VCaP (cell line): ENCODE data around the gene PPFIBP2.

Source experiments
- H3K27ac ChIP-seq: fragments of 450-650 bp; 2 replicates; pipeline ENCODE4 v1.5.1; 2017
- CTCF ChIP-seq: fragments of 450-650 bp; conservative IDR thresholded peaks from 2 replicates; pipeline ENCODE4 v1.5.1; 2017; ENCODE audit warnings: mild to moderate bottlenecking, moderate library complexity

The PPFIBP2 gene

GRCh38 chr11:7546324-7546791, 32.6 kb downstream of the PPFIBP2 start:
- no peak for TF ChIP-seq CTCF
- H3K27ac ChIP-seq = no peak overlapping the region

GRCh38 chr11:7547687-7548086, 33.9 kb downstream of the PPFIBP2 start:
- no peak overlapping the region for H3K27ac ChIP-seq
- no peak for TF ChIP-seq CTCF

GRCh38 chr11:7548659-7549274, 35.0 kb downstream of the PPFIBP2 start:
- TF ChIP-seq CTCF = peak; percentile 71
- H3K27ac ChIP-seq = no peak overlapping the region

- TF ChIP-seq CTCF = no peak
Measured at GRCh38 chr11:7549681-7550080, 35.9 kb downstream of the PPFIBP2 start.

GRCh38 chr11:7551571-7551970, 37.8 kb downstream of the PPFIBP2 start:
- TF ChIP-seq CTCF = no peak
- no peak overlapping the region for H3K27ac ChIP-seq

More at GRCh38 chr11:7549681-7550080, 35.9 kb downstream of the PPFIBP2 start:
- no peak overlapping the region for H3K27ac ChIP-seq

- H3K27ac ChIP-seq = no peak overlapping the region
- no peak for TF ChIP-seq CTCF
Measured at GRCh38 chr11:7552666-7553065, 38.9 kb downstream of the PPFIBP2 start.

- TF ChIP-seq CTCF = no peak
- H3K27ac ChIP-seq = peak overlapping the region; percentile 67
Measured at GRCh38 chr11:7555052-7555699, 41.4 kb downstream of the PPFIBP2 start.
